ES-I3 (cell line): ENCODE measurements around the gene WDFY3.

ENCODE experiments used
- H3K36me3 ChIP-seq: 2 replicates; pipeline ENCODE4 v1.6.1; 2013; ENCODE audit warnings: mild to moderate bottlenecking, low read length, control low read depth, moderate library complexity; ENCODE audit not compliant: insufficient read depth
- H3K4me1 ChIP-seq: 2 replicates; pipeline ENCODE4 v1.6.1; 2013; ENCODE audit warnings: mild to moderate bottlenecking, control low read depth, low read length; ENCODE audit not compliant: insufficient read depth
- H3K9ac ChIP-seq: 2 replicates; pipeline ENCODE4 v1.6.1; 2013; ENCODE audit warnings: low read depth, mild to moderate bottlenecking, low read length, moderate library complexity
- H3K9me3 ChIP-seq: 2 replicates; pipeline ENCODE4 v1.6.1; 2013; ENCODE audit warnings: mild to moderate bottlenecking, low read length, moderate library complexity; ENCODE audit not compliant: control insufficient read depth, insufficient read depth

The WDFY3 gene

DNA sequence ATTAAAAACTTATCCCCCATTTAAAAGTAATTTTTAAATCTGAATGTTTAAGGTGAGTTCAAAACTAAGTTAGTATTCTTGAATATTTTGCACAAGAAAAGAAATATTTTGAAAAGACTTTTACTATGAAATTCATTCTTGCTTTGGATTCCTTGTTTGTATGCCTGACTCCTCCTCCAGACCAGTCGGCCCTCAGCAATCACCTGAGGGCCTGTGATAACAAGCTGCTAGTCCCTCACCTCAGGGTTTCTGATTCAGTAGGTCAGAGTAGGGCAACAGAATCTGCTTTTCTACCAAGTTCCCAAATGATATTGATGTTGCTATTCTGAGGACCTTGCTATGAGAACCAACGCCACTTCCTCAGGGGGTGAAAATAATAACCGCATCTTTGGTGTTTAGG lies 228.8 kb downstream of the WDFY3 start:
- H3K4me1 ChIP-seq, result no peaks in the 10 kb centered on the region
- peaks cover 8% of the 10 kb centered on the region; the same call in 1 of the 2 replicates for H3K36me3 ChIP-seq
- H3K9me3 ChIP-seq, result no peaks in the 10 kb centered on the region
- no peak overlapping the region for H3K9ac ChIP-seq

DNA sequence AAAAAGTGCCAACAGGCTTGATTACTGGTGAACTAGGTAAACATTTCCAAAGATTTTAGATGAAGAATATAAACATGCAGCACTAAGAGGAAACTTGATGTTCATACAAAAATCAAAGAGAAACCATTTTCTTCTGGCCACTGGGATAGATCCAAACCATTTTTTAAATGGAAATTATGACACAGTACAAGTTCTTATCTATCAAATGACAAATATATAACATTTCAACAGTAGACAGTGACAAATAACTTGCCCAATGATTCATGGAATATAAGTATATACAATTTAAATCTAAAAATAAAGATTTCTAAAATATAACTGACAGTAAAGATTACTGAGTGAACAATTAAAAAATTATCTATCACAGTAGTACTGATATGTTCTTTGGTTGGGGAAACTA lies 232.5 kb downstream of the WDFY3 start:
- H3K9me3 ChIP-seq, result no peaks in the 10 kb centered on the region
- no peaks in the 10 kb centered on the region; the same call in 1 of the 2 replicates for H3K36me3 ChIP-seq
- no peak overlapping the region for H3K9ac ChIP-seq
- H3K4me1 ChIP-seq, result no peaks in the 10 kb centered on the region

DNA sequence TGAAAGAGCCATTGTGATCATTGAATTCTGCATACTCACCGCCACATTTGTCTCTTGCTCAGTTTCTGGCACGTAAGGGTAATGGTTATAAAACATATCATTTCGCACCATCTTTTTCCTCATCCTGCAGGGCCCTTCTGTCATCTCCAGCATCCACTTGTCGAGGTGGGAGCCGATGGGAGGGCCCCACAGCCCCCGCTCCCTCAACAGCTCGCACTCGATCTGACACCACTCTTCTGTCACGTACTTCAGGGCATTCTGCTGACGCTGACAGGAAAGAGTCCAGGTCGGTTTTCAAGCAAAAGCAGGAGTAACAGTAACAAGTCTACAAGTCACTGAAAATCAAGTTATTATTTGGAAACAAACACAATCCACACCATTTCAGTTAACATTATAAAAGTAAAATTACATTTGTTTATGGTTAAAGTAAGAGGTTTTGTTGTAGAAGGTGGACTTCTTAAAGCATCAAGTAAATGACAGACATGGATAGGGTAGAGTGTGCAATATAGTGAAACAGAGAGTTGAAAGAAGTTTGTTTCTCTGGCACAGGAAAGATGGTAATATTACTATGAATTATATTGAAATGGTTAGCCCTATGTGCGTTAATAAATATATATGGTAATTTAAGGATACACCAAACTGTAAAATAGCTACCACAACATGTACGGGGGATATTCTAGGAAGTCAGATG lies 233.0 kb downstream of the WDFY3 start:
- Histone ChIP-seq H3K9me3 (no peaks in the 10 kb centered on the region), H3K36me3 (no peaks in the 10 kb centered on the region; the same call in 1 of the 2 replicates), H3K4me1 (no peaks in the 10 kb centered on the region), H3K9ac (no peak overlapping the region)

DNA sequence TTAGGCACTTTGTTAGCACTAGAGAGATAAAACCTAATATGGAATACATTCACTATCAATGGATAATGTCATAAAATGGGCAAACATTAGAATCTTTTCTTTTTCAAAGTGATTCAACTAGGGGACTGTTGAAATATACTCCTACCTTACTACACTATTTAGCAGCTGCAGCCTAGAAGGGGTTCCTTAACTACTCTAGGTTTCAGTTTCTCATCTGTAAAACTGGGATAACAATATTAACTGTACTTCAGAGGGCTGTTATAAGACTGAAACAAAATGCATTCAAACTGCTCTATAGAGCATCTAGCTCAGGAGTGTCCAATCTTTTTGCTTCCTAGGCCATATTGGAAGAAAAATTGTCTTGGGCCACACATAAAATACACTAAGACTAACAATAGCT lies 236.1 kb downstream of the WDFY3 start:
- Histone ChIP-seq H3K4me1 (no peaks in the 10 kb centered on the region), H3K9me3 (no peaks in the 10 kb centered on the region), H3K36me3 (no peaks in the 10 kb centered on the region; the same call in 1 of the 2 replicates), H3K9ac (no peak overlapping the region)

DNA sequence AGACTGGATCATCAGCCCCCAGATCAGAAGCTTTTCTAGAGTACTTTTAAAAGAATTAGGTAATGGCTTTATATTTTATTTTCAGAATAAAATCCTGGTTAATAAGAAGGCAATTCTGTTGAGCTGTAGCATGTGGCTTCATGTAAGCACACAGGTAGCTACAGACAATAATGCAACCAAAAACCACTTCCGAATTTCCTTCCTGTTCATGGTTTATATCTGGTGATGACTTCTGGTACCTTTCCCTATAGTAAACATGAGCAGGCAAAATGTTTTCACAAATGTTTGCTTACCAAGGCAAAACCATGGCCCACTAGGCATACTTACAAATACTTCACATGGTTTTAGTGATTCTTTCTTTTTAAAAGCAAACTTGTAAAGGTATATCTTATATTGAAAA lies 239.0 kb downstream of the WDFY3 start:
- Histone ChIP-seq H3K36me3 (peaks cover 3% of the 10 kb centered on the region; the same call in 1 of the 2 replicates), H3K9ac (no peak overlapping the region), H3K4me1 (no peaks in the 10 kb centered on the region), H3K9me3 (no peaks in the 10 kb centered on the region)

DNA sequence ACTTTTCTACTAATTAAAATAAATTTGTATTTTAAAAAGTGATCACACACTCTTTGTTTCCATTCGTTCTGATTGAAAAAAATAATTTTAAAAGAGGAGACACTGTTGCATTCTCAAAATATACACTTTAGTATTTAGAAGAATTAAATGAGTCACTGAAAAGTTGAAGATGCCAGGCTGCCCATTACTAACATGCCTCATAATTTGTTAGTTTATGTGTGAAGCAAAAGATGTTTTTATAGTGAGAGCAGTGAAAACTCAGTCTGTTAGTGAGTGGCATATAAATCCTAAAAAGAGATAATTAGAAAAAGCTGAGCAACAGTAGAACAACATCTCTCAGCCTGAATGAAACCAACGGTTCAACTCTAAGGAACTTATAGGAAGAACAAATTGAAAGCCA lies 240.1 kb downstream of the WDFY3 start:
- Histone ChIP-seq H3K36me3 (peaks cover 7% of the 10 kb centered on the region), H3K4me1 (no peaks in the 10 kb centered on the region), H3K9me3 (no peaks in the 10 kb centered on the region), H3K9ac (no peak overlapping the region)

DNA sequence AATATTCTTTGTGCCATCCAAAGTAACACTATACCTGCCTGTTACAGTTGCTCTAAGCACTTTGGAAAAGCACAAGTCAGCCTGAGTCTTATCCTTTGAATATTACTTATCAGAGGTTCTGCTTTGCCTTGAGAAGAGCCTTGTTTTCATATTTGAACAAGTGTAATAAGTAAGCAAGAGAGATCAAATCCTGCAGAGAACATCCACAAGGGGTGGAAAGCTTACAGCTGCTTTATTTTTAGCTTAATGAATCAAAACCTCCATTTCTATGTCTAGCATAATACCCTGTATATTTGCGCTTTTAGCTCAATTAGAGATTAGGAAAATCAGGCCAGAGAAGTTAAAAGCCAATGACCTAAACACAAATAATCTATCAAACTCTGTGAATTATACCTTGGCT lies 243.8 kb downstream of the WDFY3 start:
- Histone ChIP-seq H3K4me1 (no peaks in the 10 kb centered on the region), H3K9ac (no peak overlapping the region), H3K36me3 (peaks cover 11% of the 10 kb centered on the region), H3K9me3 (no peaks in the 10 kb centered on the region)

DNA sequence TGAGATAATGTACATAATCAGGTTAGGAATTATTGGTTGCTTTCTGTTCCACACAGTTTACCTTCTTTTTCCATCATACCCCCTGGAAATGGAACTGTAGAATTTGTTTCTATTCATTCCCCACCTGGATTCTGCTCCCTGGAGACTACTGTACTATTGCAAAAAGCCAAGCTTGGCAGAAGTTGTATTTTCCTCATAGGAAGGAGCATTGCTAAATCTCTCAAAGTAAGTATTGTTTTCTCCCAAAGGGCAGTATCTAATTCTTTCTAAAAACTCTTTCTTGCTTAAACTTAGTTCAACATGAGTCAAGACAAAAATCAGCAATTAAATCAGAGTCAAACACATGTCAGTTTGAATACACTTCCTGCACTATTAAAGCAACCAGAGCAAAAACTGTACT lies 247.4 kb downstream of the WDFY3 start:
- H3K9me3 ChIP-seq, result no peaks in the 10 kb centered on the region
- no peak overlapping the region for H3K9ac ChIP-seq
- H3K4me1 ChIP-seq, result no peaks in the 10 kb centered on the region
- peaks cover 12% of the 10 kb centered on the region for H3K36me3 ChIP-seq

DNA sequence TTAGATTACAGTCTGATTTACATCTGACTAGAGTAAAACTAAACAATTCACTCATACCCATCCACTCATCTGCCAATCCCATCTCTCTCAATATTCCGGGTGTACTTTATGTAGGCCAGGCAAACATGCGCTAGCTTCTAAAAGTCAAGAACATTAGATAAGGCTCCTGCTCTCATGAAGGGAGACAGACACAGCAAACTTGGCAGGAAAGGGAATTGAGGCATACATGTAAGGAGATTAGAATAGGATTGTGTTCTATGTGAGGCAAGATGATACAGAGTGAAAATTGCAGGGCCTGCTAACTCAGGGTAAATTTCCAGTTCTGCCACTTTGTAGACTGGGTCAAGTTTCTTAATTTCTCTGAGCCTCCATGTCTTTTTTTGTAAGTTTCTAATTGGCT lies 247.8 kb downstream of the WDFY3 start:
- H3K36me3 ChIP-seq, result peaks cover 13% of the 10 kb centered on the region
- H3K9me3 ChIP-seq, result no peaks in the 10 kb centered on the region
- H3K9ac ChIP-seq, result no peak overlapping the region
- no peaks in the 10 kb centered on the region for H3K4me1 ChIP-seq

DNA sequence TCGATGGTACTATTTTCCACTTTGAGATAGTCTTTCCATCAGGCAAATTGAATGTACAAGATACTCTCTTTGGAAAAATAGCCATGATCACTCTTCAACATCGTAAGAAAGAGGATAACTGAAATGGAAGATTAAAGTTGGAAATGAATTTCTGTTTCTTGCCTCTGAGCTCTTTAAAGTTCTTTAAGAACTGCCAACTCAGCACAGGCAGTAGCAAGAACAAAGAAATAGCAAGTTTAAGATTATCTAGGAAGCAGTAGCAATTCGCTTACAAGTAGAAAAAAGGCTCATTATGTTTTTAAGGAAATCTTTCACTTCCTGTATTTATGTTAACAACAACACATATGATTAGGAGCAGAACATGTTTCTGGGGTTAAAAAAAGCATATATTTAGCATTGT lies 255.9 kb downstream of the WDFY3 start:
- H3K9me3 ChIP-seq, result no peaks in the 10 kb centered on the region
- H3K9ac ChIP-seq, result no peak overlapping the region
- peaks cover 8% of the 10 kb centered on the region for H3K36me3 ChIP-seq
- no peaks in the 10 kb centered on the region for H3K4me1 ChIP-seq

DNA sequence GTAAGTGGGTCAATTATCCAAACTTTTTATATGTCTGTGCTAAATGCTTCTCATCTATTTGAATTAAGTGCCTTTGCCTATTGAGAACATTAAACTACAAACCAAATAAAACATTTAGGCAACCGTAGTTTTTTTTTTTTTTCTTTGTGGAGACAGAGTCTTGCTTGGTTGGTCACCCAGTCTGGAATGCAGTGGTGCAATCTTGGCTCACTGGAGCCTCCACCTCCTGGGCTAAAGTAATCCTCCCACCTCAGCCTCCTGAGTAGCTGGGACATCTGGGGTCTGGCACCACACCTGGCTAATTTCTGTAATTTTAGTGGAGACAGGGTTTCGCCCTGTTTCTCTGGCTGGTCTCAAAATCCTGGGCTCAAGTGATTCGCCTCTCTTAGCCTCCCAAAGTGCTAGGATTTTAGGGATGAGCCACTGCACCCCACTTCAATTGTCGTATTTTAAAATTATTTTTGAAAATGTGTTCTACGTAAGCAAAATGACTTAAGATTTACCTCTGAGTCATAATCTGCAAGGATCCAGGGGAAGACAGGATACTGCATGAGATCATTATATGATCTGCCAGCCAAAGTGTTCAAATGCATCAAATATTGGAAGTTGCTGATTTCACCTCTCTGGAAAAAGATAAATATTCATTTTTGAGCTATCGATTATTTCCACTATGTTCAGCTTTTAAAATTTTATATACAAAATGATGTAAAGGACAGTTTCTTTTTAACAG lies 257.9 kb downstream of the WDFY3 start:
- no peaks in the 10 kb centered on the region for H3K9me3 ChIP-seq
- H3K4me1 ChIP-seq, result no peaks in the 10 kb centered on the region
- H3K9ac ChIP-seq, result no peak overlapping the region
- H3K36me3 ChIP-seq, result peaks cover 14% of the 10 kb centered on the region

DNA sequence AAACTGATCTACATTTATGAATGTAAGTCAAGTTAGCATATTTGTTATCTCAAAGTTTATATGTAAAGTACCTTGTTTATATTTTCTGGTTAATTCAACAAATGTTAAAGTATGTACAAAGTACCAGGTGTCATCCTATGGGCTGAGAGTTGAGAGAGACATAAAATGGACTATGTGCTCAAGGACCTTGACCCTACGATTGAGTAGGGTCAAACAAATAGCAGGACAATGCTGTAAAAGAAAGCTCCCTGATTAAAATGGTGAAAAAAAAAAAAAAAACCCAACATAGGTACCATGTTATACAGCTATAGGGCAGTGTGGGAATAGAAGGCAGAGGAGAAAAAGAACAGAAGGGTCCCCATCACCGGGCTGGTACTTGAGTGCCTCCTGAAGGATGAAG lies 260.2 kb downstream of the WDFY3 start:
- peaks cover 21% of the 10 kb centered on the region for H3K36me3 ChIP-seq
- no peaks in the 10 kb centered on the region for H3K4me1 ChIP-seq
- H3K9ac ChIP-seq, result no peak overlapping the region
- no peaks in the 10 kb centered on the region for H3K9me3 ChIP-seq

DNA sequence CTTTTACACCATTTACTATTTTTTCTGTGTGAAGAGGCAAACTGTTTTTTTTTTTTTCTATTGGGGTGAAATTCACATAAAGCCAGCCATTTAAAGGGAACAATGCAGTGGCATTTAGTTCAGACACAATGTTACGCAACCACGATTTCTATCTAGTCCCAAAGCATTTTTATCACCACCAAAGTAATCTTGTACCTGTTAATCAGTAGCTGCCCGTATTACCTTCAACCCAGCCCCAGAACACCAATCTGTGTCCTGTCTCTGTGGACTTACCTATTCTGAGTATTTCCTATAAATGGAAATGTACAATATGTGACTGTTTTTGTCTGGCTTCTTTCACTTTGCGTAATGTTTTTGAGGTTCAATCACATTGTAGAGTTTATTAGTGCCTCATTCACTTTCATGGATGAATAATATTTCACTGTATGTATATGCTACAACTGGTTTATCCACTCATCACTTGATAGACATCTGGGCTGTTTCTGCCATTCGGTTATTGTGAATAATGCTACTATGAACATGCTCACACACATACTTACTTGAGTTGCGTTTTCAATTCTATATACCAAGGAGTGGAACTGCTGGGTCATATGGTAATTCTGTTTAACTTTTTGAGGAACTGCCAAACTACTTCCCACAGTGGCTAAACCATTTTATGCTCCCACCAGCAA lies 267.4 kb downstream of the WDFY3 start:
- Histone ChIP-seq H3K9ac (no peak overlapping the region), H3K4me1 (no peaks in the 10 kb centered on the region), H3K9me3 (no peaks in the 10 kb centered on the region), H3K36me3 (peaks cover 17% of the 10 kb centered on the region)

DNA sequence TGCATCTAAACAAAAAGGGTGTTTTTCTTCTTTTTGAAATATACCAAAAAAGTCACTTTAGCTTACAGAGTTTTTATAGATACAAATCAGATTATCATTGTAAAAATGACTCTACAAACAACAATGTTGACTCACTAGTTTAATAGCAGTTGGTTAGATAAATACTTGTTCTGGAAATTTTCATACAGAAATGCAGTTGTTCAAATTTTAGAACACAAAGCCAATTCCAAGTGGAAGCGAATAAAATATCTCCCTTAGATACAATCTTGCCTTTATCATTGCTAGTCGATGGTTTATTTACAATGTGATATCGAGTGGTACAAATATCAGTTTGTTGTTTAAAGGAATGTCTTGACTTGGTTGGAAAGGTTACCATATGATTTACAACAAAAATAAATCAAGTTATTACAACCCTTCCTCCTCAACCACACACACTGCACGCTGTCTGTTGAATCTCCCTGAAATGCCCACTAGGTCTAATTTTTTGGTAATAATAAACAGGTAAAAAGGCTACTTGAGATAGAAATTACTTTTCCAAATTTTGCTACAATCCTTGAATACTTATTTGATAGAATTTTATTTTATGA lies 268.8 kb downstream of the WDFY3 start:
- peaks cover 15% of the 10 kb centered on the region for H3K36me3 ChIP-seq

More for the DNA sequence above, 268.8 kb downstream of the WDFY3 start:
- Histone ChIP-seq H3K9ac (no peak overlapping the region), H3K9me3 (no peaks in the 10 kb centered on the region), H3K4me1 (no peaks in the 10 kb centered on the region)
